NB4 (cell line): ENCODE data around the gene USP6NL.

ENCODE experiments used
- DNase-seq: peaks from one replicate; pipeline ENCODE4 v3.0.0; 2010; ENCODE audit warnings: low read depth
- H3K4me3 ChIP-seq: one replicate; pipeline ENCODE4 v1.5.1; 2011; ENCODE audit warnings: mild to moderate bottlenecking, low read depth, low read length, moderate library complexity
- MAX ChIP-seq: IDR thresholded peaks from 2 replicates; pipeline ENCODE4 v1.6.1; 2011; ENCODE audit warnings: low read depth, low read length
- MYC ChIP-seq: IDR thresholded peaks from 2 replicates; pipeline ENCODE4 v1.6.1; 2011; ENCODE audit warnings: low read depth, low read length
- POLR2A ChIP-seq: IDR thresholded peaks from 2 replicates; pipeline ENCODE4 v1.6.1; 2011; ENCODE audit warnings: mild to moderate bottlenecking; ENCODE audit not compliant: insufficient read length; ENCODE audit errors: extremely low read depth
- TF ChIP-seq, protein P1 (sequence below): IDR thresholded peaks from one replicate; pipeline ENCODE4 v1.5.1; 2012; ENCODE audit warnings: low read depth, low read length

Gene USP6NL

DNA sequence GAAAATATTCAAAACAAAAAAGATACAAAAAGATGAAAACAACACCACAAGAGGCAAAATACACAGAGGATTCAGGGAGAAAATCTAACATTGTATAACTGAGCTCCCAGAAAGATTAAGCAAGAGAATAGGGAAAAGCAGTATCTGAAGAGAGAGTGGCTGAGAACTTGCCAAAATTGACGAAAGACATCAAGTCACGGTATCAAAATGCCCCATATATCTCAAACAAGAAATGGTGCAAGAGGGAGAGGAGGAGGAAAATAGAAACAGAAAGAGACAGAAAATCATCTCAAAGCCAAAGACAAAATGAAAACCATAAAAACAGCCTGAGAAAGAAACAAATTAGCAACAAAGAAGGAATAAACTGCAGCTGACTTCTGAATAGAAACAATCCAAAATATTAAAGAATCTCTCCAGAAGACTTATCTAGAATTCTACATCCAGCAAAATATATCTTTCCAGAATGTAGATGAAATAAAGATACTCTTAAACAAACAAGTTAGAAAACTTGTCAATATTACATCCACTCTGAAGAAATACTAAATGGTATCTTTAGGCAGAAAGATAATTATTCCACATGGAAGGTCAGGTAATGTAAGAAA, 5.5 kb downstream of the USP6NL start:
- no peak for TF ChIP-seq MAX
- TF ChIP-seq, protein P1, sequence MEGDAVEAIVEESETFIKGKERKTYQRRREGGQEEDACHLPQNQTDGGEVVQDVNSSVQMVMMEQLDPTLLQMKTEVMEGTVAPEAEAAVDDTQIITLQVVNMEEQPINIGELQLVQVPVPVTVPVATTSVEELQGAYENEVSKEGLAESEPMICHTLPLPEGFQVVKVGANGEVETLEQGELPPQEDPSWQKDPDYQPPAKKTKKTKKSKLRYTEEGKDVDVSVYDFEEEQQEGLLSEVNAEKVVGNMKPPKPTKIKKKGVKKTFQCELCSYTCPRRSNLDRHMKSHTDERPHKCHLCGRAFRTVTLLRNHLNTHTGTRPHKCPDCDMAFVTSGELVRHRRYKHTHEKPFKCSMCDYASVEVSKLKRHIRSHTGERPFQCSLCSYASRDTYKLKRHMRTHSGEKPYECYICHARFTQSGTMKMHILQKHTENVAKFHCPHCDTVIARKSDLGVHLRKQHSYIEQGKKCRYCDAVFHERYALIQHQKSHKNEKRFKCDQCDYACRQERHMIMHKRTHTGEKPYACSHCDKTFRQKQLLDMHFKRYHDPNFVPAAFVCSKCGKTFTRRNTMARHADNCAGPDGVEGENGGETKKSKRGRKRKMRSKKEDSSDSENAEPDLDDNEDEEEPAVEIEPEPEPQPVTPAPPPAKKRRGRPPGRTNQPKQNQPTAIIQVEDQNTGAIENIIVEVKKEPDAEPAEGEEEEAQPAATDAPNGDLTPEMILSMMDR = no peak
- no peak for TF ChIP-seq MYC
- TF ChIP-seq POLR2A = no peak

DNA sequence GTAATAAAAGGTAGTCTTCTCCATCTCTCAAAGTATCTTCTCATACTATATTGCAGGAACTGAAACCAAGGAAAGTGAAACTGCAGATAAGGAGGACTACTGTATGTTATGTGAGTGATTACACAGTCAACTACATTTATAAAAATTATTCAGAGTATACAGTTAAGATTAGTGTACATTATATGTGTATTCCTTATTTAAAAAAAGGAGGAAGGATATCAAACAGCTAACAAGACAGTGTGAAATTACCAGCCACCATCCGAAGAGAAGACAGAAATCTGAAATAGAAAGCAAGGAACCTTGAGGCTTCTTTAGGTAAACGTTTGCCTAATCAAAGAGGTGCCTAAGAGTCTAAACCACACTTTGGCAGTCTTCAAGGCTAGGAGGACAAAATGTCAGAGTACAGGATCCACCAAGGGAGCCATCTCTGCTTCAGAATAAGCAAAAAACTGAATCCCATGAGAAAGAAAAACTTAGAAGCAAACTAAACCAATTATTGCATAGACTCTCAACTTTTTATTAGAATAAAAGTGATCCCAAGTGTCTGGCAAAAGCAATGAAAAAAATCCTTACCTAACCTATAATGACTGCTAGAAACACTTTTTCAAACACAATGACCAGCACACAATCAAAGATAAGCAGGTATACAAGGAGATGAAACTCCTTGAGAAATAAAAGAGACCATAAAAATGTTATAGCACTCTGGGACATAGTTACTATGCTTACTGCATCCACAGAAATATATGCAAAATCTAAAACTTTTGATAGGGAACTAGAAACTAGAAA, 6.4 kb downstream of the USP6NL start:
- TF ChIP-seq, protein P1 = no peak
- TF ChIP-seq MAX (no peak), POLR2A (no peak), MYC (no peak)
- no peak overlapping the region for H3K4me3 ChIP-seq
- DNase-seq = no peak

More for the DNA sequence above, 5.5 kb downstream of the USP6NL start:
- no peak for DNase-seq
- H3K4me3 ChIP-seq = no peak overlapping the region

GRCh38 chr10:11603741-11604140, 7.7 kb downstream of the USP6NL start:
- no peak for DNase-seq
- H3K4me3 ChIP-seq = no peak overlapping the region
- TF ChIP-seq MAX (no peak), POLR2A (no peak), MYC (no peak)
- TF ChIP-seq, protein P1 = no peak

- H3K4me3 ChIP-seq = no peak overlapping the region
- TF ChIP-seq, protein P1 = no peak
- TF ChIP-seq POLR2A (no peak), MAX (no peak), MYC (no peak)
- DNase-seq = no peak
Measured at GRCh38 chr10:11602919-11603523, 8.4 kb downstream of the USP6NL start.

GRCh38 chr10:11602358-11602757, 9.1 kb downstream of the USP6NL start:
- H3K4me3 ChIP-seq = no peak overlapping the region
- DNase-seq = no peak
- no peak for TF ChIP-seq MAX
- TF ChIP-seq MYC = no peak
- no peak for TF ChIP-seq POLR2A
- TF ChIP-seq, protein P1 = no peak
